ENCODE data around the gene MED26. TPM values are rescaled to one million over a fixed set of nuclear protein-coding genes. Genes with fewer than 3 reads are reported as not detected.
A peak's percentile ranks its signal among the peaks of the same experiment; 100 is the strongest.

The MED26 gene
- total RNA-seq, 1 donor from 2014 or later: 6.3 TPM

- peak; percentile 35 for ATAC-seq
Observed at GRCh38 chr19:16587833-16588823, 39.9 kb downstream of the MED26 start.

DNA sequence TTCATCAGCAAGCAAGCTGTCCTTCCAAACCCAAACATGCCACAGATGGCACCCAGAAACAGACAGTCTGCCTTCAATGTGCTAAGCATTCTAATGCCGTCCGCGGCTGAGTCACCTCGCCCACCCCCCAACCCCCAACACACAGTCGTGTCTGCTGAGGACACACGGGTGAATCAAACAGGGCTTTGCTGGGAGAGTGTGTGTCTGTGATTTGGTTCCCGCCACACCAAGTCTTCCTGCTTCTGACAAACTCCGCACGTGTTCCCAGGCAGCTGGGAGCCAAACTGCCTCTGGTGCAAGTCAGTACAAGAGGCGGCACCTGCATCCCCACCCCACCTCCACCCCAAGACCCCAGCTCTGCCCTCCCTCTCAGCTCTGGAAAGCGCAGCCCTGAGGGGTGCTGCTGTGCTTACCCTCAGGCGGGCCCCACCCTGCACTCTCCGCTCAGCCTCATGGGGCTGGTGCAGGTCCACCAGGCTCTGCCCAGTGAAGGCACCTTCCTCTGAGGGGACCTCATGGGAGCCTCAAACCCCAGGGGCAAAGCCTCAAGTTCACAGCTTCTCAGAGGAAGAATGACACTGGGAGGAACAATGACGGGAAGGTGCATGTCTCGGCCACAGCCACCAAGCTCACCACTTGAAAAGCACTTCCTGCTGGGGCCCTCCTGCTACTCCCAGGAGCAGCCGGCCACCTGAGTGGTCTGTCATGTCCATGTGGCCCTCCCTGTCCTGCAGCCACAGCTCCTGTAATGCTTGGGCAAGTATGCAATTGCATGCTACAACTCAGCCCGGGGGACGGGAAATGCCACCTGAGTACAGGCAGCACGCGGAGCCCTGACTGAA, 40.8 kb downstream of the MED26 start:
- ATAC-seq: peak; percentile 48

DNA sequence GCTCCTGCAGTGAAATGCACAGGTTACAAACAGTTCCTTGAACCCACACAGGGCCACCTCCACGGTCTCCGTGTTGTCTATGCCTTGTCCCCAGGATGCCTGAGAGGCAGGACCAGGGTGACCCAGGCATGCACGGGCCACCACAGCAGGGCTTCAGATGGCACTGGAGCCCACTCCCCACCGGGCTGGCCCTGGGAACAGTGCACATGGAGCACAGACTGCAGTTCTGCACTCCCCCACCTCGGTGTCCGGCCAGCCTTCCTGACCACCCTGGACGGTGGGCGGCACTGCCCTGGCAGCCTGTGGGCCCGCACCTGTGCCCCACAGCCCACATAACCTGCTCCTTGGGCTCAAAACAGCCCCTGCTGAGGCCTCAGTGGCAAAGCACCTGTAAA, 41.5 kb downstream of the MED26 start:
- ATAC-seq: no peak

GRCh38 chr19:16585808-16586476, 42.1 kb downstream of the MED26 start:
- ATAC-seq: no peak

GRCh38 chr19:16585094-16585801, 42.8 kb downstream of the MED26 start:
- no peak for ATAC-seq

- peak; percentile 70 for ATAC-seq
Observed at GRCh38 chr19:16584248-16585093, 43.5 kb downstream of the MED26 start.

GRCh38 chr19:16582486-16583261, 45.3 kb downstream of the MED26 start:
- no peak for ATAC-seq

- ATAC-seq: peak; percentile 2
Observed at GRCh38 chr19:16581971-16582343, 46.0 kb downstream of the MED26 start.

GRCh38 chr19:16581145-16581970, 46.6 kb downstream of the MED26 start:
- peak; percentile 30 for ATAC-seq

GRCh38 chr19:16579381-16579780, 48.6 kb downstream of the MED26 start:
- no peak for ATAC-seq

DNA sequence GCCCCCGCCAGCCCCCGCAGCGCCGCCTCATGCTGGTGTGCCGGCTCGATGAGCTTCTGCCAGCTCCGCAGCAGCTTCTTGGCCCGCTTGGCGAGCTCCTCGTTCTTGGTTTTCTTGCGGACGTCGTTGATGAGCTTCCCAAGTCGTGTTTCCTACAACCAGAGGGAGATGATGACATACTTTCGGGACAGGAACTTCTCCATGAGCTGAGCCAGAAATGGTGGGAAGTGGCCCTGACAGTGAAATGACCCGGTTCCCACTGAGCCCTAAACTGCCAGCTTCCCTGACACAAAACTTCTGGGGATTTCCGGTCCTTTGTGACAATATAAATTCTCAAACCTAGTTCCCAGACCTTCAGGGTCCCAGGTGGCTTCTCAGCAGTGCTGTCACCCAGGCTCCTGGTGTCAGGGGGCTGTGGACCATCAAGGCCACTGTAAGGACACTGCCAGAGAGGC, 50.4 kb downstream of the MED26 start:
- ATAC-seq: no peak

DNA sequence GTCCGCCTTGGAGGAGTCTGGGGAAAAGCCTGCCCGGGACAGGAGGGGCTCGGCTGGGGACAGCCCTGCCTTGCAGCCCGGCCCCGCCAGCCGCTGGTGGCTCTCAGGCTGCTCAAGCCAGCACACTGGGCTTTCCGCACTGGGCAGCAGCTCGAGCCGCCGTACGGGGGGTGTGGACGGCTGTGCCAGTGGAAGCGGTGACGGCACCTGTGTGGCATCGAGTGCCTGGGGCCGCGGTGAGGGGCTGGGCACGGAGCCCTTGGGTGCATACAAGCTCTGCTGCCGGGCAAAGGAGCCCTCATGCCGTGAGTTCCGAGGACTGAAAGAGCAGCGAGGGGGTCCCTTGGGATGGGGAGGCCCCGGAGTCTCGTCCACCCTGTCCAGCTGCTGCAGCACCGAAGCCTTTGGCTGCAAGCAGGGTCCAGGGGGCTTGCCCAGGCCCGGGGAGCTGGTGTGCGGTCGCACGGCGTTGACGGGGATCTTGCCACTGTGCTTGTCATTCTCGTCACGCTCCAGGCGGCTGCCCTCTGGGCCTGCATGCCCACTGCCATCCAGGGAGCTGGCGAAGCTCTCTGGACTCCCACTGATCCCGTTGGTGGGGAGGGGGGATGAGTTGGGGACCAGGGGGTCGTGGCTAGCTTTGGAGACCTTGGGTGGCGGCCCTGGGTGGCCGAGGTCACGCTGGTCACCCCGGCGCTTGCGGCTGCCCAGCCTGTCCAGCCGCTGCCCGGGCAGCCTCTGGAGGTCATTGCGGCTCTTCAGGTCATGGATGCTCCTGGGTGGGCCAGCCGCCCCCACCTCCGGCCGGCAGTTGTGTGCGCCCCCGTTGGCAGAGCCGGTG, 51.1 kb downstream of the MED26 start:
- no peak for ATAC-seq

- ATAC-seq: no peak
Observed at GRCh38 chr19:16575861-16576689, 51.9 kb downstream of the MED26 start.

GRCh38 chr19:16575282-16575681, 52.7 kb downstream of the MED26 start:
- no peak for ATAC-seq

- no peak for ATAC-seq
Observed at GRCh38 chr19:16573925-16574324, 54.1 kb downstream of the MED26 start.

DNA sequence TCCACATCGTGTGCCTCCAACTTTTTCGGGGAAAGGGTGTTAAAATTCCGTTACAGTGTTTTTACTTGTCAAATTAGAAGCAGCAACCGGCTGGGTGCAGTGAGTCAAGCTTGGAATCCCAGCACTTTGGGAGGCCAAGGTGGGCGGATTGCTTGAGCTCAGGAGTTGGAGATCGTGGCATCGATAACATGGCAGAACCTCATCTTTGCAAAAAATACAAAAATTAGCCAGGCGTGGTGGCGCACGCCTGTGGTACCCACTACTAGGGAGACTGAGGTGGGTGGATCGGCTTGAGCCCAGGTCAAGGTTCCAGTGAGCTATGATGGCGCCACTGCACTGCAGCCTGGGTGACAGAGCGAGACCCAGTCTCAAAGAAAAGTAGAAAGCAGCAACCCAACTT, 54.7 kb downstream of the MED26 start:
- no peak for ATAC-seq

Data from esophagus mucosa (tissue), 1 donor.